GM18517 (cell line): ENCODE results near the gene B4GALT6.

ENCODE experiments used
- ATAC-seq: cut with Tn5 transposase; IDR thresholded peaks from one replicate; pipeline ENCODE4 v1.9.1; 2021; ENCODE audit warnings: mild to moderate bottlenecking, moderate library complexity; ENCODE audit not compliant: unreplicated experiment

The B4GALT6 gene

DNA sequence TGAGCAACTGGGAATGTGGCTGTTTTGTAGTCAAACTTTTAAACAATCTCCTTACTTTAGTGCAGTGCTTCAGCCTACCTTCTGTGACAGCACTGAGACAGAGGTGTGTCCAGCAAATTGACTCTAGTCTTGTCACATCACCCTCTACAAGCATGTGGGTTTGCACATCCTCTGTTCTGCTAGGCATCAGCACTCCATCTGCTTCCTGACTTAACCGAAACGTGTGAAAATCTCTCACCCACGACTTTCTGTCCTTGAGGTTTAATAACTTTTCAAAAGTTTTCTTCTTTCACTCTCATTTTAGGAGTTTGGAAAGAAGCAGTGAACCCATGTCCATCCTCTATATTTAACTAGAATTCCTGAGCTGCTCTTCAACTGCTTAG, 50.1 kb downstream of the B4GALT6 start:
- peak; percentile 93 for ATAC-seq

DNA sequence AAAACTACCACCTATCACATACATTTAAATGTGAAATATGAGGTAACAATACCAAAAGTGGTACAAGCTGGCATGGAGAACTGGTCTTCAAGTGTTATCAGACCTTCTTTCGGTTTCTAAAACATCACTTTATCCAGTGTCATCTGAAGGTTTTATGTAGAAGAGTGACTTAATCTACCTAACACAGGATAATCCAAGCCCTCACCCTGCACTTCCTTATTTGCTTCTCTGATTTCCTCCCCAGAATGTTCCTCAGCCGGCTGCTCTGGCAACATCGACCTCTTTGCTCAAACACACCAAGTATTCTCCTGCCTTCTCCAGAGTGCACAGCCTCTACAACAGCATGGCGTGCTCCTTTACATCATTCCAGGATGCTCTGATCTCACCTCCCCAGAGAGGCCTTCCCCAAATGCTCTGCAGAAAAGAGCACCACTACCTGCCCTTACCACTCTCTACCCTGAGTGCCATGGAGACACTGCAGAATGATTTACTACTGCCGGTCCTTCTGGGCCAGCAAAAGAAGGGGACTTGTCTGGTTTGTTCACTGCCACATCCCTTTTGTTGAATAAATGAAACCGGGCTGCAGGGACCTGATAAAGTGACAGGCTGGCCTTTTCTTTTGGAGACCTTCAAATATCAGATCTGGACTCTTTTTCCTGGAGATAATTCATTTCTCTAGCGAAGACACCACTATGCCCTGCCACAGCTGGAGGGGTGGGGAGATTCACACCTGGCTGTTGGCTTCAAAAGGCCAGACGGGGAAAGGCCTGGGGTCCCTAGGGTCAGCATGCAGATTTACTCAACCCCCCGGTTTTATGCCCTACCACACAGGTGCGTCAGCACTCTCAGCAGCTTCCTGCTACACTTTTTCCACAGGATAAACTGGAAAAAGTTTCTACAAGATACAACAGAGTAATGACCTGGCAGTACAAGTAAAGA, 50.7 kb downstream of the B4GALT6 start:
- ATAC-seq: peak; percentile 28

DNA sequence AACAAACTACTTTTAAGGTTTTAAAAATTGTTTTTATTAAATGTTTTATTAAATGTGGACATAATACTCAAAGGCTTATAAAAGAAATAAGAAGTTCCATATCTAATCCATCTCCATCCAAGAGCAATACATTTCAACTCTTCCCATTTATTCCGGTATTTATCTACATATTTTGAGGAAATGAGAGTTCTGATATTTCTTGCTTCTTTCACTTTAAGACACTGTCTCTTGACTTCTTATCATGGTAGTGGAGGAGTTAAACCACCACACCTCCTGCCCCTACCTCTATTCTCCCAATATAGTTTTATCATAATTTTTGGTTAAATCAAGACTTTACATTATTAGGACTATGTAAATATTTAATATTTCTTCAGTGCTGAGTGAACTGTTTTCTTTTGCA, 52.0 kb downstream of the B4GALT6 start:
- no peak for ATAC-seq

DNA sequence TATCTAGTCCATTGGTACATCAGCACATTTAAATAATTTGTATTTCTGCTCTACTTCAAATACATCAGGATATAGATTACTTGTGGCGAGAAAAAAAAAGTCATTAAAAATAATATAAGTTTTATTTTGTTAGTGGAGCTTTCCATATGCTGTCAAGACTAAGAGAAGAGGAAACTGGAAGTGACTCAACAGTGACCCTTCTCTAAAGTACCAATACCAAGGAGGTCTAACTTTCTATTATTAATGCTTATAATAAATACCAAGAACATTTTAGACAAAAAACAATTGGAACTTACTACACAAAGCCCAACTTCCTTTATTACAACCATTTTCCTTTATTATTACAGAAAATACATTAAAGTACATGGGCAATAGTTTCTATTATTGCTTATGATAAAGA, 52.9 kb downstream of the B4GALT6 start:
- no peak for ATAC-seq

DNA sequence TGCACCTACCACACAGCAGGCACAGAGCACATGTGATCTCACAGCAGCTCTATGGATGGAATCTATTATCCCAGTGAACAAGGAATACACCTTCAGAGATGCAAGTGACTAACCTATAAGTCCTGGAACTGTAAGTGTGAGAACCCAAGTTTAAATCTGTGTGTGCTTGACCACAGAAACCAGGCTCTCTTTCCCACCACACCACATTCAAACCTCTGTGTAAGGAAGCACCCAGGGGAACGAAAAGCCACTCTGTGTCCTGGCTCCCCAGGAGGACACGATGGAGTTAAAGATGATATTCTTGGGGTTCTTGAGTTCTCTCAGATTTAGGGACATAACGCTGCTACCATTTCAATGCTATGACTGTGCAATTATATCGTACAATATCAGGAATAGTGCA, 53.8 kb downstream of the B4GALT6 start:
- no peak for ATAC-seq

DNA sequence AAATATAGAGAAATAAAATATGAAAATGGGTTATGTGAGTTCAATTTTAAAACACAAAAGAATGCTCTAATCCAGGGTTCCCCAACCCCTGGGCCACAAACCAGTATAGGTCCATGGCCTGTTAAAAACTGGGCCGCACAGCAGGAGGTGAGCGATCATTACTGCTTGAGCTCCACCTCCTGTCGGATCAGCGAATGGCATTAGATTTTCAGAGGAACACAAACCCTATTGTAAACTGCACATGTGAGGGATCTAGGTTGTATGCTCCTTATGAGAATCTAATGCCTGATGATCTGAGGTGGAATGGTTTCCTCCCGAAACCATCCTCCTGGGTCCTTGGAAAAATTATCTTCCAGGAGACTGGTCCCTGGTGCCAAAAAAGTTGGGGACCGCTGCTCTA, 58.0 kb downstream of the B4GALT6 start:
- ATAC-seq: no peak

DNA sequence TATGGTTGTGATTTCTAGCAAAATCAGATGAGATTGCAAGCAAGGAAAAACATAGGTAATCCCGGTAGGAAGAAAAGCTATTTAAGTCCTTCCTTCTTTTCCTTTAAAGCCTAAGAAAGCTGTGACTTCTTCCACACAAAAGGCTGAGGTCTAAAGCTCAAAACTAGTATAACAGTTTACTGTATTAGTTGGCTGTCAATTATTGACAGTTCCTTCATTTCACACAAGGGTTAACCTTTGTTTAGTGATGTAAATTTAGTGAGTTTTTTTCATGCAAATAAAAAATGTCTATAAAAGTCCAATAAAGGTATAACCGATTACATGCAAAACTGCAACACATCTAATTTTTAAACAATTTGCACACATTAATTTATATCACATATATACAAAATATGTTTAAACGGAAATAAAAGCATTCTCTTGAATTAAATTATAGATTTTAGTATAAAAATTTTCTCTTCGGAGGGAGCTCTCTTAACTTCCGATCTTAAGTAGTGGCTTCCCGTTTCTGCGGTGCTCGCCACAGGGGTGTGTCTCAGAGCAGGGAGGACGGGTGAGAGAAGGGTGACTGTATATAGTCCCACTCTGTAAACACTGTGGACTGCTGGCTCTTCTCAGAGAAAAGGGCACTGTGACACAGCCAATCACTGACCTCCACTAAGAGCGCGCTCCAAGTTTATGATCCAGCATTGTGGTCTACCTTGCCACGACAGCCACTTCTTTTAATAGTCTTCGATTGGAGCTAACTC, 59.3 kb downstream of the B4GALT6 start:
- ATAC-seq: no peak

DNA sequence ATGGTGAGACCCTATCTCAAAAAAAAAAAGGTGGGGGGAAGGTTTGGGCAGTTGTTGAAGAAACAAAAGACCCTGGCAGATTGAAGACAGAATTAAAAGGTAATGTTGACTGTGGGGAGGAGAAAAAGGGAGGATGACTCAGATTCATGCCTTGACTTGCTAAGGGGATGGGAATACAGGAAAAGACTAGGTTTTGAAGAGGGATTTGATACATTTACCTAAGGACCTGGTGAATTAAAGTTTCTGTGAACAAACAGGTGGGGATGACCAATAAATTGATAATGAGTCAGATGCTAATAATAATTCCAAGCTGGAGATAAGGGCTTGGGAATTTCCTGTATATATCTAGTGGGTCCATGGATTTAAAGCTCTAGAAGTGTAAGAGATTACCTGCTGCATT, 65.1 kb downstream of the B4GALT6 start:
- no peak for ATAC-seq

DNA sequence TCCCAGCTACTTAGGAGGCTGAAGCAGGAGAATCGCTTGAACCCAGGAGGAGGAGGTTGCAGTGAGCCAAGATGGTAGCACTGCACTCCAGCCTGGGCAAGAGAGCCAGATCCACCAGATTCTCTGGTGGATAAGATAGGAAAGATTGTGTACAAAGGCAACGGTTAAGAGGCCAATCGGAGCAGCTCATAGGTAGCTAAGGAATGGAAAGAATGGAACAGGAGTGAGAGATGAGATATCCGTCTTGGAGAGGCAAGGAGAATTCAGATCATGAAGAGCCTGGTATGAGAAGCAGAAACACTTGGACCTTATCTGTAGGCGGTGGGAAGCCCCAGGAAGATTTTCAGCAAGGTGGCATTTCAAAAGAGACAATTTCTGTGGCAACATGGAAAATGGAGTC, 65.6 kb downstream of the B4GALT6 start:
- no peak for ATAC-seq

DNA sequence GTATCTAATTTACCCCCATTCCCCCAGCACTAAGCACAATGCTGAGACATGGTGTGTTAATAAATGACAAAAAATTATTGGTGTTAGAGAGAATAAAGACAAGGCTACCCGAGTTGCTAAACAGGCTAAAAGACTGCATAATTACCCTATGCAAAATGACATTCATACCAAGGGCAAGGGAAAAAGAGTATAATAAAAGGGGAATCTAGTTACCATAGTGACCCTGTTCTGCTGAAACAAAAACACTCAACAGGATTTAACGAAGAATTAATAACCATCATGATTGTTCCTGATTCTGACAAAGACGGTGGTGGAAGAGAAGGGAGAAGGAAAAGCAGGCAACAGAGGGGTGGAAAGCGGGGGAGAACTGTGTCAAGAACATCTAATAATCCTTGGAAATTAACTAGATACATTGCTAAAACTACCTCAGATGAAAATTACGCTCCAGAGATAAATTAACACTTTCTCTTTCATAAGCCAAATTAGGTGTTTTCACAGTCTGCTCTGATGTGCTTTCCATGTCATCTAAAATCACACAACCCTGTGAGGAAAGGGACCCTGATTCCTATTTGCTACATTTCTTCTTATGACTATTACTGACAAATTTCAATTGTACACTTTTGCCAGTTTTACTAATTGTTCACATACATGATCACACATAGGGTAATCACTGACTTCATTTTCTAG, 67.2 kb downstream of the B4GALT6 start:
- ATAC-seq: no peak

DNA sequence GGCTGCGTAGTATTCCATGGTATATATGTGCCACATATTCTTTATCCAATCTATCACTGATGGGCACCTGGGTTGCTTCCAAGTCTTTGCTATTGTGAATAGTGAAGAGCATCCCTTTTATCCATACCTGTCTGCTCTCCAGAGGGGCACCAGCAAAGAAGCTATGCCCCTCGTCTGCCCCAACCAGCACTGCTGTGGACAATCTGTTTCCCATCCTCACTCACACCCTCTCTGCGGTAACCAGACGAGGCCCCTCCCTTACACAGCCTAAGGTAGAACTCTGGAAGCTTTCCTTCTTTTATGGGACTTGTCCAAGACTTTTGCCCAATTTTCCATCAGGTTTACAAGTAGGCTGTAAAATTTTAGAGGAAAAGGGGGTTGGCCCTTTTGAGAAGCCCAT, 67.8 kb downstream of the B4GALT6 start:
- ATAC-seq: no peak

DNA sequence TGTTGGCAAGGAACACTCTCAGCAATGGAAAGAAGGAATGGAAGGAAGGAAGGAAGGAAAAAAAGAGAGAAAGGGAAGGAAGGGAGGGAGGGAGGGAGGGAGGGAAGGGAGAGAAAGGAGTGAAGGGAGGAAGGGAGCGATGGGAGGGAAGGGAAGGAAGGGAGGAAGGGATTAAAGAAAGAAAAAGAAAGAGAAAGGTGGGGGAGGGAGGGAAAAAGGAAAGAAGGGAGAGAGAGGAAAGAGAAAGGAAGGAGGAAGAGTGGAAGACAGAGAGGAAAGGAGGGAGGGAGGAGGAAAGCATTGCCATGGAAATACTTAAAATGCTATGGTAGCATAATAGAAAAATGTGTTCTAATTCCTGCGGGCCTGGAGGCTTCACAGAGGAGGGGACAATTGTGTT, 70.3 kb downstream of the B4GALT6 start:
- ATAC-seq: no peak

DNA sequence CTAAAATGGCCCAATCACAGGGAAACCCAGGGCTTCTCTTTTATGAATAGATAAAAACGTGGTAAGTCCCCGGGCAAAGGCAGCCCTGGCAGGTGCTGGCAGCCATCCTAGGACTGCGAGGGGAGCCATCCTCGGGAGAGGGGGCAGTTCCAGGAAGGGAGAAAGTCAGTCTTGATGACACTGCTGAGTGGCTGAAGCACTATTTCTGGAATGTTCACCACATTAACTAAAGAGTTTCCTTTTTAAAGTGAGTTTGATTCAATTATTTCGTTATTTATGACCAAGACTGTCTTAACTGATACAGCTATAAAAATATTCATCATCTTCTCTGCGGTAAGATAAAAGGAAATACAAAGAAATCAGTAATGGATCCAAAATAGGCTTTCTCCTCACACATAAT, 72.3 kb downstream of the B4GALT6 start:
- no peak for ATAC-seq

DNA sequence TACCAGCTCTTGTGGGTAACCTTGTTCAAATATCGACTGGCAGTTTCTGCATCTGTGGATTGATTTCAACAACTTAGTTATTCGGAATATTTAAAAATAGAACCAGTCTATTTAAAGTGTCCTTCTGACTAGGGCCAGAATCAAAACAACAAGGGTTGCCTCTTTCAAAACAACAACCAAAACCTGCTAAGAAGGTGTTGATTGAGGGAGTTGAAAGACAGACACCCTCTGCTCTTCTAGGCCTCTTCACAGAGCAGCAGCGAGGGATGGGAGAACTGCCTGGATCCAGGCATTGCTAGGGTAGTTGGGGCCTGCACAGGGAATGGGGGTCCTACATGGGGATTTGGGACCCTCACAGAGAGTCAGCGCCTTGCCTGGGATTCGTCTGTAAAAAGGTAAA, 72.9 kb downstream of the B4GALT6 start:
- ATAC-seq: no peak

DNA sequence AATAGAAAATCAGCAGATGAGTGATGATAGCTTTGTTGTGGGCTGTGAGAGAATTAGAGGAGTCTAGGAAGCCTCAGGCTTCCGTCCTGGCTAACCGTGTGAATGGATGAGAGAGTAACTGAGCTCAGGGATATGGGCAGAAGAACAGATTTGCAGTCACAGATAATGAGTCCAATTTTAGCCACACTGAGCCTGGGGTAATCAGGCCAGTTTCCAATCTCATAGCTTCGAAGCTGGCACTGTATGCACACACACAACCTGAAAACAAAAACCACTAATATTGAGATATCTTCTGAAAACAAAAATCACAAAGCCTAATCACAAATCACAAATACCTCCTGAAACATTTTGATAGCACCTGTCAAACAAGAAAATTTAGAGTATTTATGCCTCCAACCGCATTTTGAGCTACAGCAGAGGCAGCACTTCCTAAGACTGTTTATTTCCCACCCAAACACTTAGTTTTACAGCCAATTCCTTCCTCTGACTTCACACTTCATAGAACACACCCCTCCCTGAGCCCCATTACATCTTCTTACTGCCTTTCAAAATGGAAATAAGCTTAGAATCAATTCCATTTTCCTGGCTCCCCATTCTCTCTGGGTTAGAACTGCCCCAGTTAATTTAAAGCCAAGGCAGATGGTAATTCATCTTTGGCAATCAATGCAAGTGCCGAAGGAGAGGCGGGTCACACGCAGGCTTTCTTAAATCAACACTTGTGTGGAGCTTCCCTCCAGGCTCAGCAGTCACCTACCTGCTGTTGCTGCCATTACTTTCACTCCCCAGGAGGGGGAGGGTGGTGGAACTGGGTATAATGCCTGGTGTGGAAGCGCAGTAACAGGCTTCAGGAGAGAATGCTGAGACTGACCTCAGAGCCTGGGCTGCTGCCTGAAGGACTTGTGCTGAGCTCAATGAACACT, 73.8 kb downstream of the B4GALT6 start:
- no peak for ATAC-seq

DNA sequence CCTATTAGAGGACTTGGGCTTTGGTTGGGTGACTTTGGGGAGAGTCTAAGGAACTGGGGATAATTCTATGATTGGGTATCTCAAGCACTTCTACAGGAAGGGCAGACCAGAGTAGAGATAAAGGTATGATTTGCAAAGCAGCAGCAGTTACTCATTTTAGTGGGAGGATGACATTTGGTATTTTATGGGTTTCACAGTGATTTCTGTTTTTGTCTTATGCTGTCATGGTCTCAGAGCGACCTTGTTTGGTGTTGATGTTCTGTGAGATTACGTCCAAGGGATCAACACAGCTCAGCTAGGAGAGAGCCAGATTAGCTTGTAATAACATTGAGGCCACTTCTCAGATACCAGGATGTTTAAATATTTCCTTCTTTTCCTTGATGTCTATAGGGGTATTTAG, 74.5 kb downstream of the B4GALT6 start:
- no peak for ATAC-seq

DNA sequence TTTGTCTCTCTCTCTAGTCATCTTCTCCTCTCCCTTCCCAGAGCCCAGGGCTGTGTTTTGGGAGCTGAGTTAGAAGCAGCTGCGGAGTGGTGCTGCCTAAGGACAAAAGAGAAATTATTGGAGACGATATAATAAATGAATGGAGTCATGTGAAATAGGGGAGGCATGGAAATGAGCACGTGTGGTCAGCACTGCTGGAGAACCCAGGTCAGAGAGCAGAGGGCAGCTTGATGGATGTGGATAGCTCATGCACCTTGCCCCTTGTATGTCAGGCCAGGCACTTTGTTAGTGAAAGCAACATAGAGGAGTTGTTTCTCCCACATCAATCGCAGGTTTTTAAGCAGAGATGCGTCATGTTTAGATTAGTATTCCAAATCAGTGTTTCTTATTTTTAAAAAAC, 77.0 kb downstream of the B4GALT6 start:
- no peak for ATAC-seq

DNA sequence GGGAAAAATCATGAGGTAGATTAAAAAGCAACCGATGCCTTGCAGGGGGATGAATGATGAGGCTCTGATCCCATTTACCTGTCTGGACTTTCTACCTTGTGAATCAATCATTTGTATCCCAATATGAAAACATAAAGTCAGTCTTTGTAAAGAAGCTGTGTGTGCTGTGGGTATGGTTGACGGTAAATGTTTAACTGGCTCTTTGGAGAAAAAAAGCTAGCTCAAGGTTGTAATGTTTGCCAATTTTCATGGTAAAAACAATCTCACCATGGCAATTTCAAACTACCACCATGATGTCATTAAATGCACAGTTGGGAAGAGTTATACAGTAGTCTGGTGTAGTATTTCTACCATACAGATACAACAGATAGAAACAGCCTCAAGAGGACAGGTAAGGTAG, 78.1 kb downstream of the B4GALT6 start:
- ATAC-seq: no peak

DNA sequence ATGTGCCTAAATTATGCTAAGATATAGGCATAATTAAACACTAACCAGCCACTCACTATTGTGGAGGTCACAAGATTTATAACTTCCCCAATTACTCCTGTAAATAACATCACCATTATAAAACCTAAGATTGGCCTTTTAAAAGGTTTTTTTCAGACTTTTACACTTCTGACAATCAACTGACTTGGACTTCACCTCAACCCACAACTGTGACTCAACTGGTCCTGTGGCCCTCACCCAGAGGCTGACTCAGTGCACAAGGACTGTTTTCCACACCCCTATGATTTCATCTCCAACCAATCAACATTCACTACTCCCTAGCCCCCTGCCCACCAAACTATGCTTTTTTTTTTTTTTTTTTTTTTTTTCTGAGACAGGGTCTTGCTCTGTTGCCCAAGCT, 81.1 kb downstream of the B4GALT6 start:
- no peak for ATAC-seq

DNA sequence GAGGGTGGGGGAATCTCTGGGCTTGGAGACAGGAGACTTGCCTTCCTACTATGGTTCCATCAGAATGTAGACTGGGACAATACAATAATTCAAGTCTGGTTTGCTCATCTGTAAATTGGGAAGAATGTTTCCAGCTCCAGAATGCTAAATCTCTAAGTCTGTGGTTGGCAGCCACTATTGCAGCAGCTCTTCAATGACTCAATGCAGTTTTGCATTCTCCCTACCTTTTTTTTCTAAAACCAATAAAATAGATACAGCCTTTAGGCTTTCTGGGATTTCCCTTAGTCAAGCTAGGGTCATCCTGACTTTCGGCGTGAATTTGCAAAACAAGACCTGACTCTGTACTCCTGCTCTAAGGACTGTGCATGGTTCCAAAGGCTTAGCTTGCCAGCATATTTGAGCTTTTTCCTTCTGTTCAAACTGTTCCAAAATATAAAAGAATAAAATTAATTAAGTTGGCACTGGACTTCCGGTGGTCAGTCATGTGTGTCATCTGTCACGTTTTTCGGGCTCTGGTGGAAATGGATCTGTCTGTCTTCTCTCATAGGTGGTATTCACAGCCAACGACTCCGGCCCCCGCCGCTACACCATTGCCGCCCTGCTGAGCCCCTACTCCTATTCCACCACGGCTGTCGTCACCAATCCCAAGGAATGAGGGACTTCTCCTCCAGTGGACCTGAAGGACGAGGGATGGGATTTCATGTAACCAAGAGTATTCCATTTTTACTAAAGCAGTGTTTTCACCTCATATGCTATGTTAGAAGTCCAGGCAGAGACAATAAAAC, 86.2 kb downstream of the B4GALT6 start:
- ATAC-seq: no peak
